Parathyroid adenoma (tissue), 2 donors: ENCODE data around the gene STRN.

Experiments used
- H2AFZ ChIP-seq: fragments of 300-600 bp; sonication (generic); one replicate; pipeline ENCODE4 v1.7.0; 2017; ENCODE audit warnings: antibody characterized with exemption, mild to moderate bottlenecking
- H3K27ac ChIP-seq: fragments of 300-600 bp; sonication (generic); one replicate; pipeline ENCODE4 v1.7.0; 2017
- H3K27me3 ChIP-seq: fragments of 300-600 bp; sonication (generic); one replicate; pipeline ENCODE4 v1.7.0; 2017; ENCODE audit warnings: low read length; ENCODE audit not compliant: control insufficient read depth, insufficient read depth
- H3K36me3 ChIP-seq: fragments of 300-600 bp; sonication (generic); one replicate; pipeline ENCODE4 v1.7.0; 2017; ENCODE audit warnings: low read length; ENCODE audit not compliant: control insufficient read depth, insufficient read depth
- H3K4me1 ChIP-seq: fragments of 300-600 bp; sonication (generic); one replicate; pipeline ENCODE4 v1.7.0; 2017; ENCODE audit warnings: control low read depth
- H3K4me2 ChIP-seq: fragments of 300-600 bp; sonication (generic); one replicate; pipeline ENCODE4 v1.7.0; 2017; ENCODE audit warnings: low read length
- H3K4me3 ChIP-seq: fragments of 300-600 bp; sonication (generic); one replicate; pipeline ENCODE4 v1.7.0; 2017; ENCODE audit warnings: low read depth, low read length
- H3K79me2 ChIP-seq: fragments of 300-600 bp; sonication (generic); one replicate; pipeline ENCODE4 v1.7.0; 2017; ENCODE audit warnings: control low read depth
- H3K9ac ChIP-seq: fragments of 300-600 bp; sonication (generic); one replicate; pipeline ENCODE4 v1.7.0; 2017; ENCODE audit warnings: mild to moderate bottlenecking
- H3K9me3 ChIP-seq: fragments of 300-600 bp; sonication (generic); one replicate; pipeline ENCODE4 v1.7.0; 2017; ENCODE audit warnings: low read length; ENCODE audit not compliant: control insufficient read depth
- CTCF ChIP-seq: fragments of 300-600 bp; sonication (generic); IDR thresholded peaks from one replicate; pipeline ENCODE4 v1.7.0; 2017; ENCODE audit warnings: antibody characterized with exemption, mild to moderate bottlenecking
- donor health status: primary hyperparathyroidism.

Gene STRN

GRCh38 chr2:36919041-36919837, 47.1 kb downstream of the STRN start:
- no peaks in the 10 kb centered on the region for H3K36me3 ChIP-seq
- H3K27ac ChIP-seq: no peak overlapping the region
- peaks cover 2% of the 10 kb centered on the region for H3K79me2 ChIP-seq
- H3K4me3 ChIP-seq: no peak overlapping the region
- TF ChIP-seq CTCF: no peak
- no peak overlapping the region for H3K4me2 ChIP-seq
- no peaks in the 10 kb centered on the region for H3K4me1 ChIP-seq
- H2AFZ ChIP-seq: no peak overlapping the region
- H3K9me3 ChIP-seq: no peaks in the 10 kb centered on the region
- no peak overlapping the region for H3K9ac ChIP-seq
- H3K27me3 ChIP-seq: no peaks in the 10 kb centered on the region

DNA sequence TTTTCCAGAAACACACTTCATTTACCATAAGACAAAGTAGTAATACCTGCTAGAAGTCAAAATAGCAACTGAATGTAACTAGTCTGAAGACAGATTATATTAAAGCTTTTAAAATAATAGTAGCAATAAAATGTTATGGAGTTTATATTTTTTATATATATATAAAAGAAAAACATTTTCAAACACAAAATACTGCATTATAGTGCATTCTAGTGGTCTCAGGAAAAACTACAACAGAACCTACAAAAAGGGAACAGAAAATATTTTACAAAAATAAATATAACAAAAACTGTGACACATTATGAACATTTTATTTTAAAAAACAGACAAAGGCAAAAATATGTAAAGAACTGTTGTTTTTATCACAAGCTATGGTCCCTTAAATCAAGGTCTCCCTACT, 48.0 kb downstream of the STRN start:
- Histone ChIP-seq H3K27me3 (no peaks in the 10 kb centered on the region), H3K9me3 (no peaks in the 10 kb centered on the region), H3K4me1 (no peaks in the 10 kb centered on the region), H3K27ac (no peak overlapping the region), H3K4me3 (no peak overlapping the region), H3K36me3 (no peaks in the 10 kb centered on the region), H3K79me2 (no peaks in the 10 kb centered on the region), H3K9ac (no peak overlapping the region), H3K4me2 (no peak overlapping the region), H2AFZ (no peak overlapping the region)
- TF ChIP-seq CTCF: no peak

- H3K4me1 ChIP-seq: no peaks in the 10 kb centered on the region
- no peak overlapping the region for H3K4me3 ChIP-seq
- H3K27ac ChIP-seq: no peak overlapping the region
- no peaks in the 10 kb centered on the region for H3K79me2 ChIP-seq
- no peak overlapping the region for H3K4me2 ChIP-seq
- TF ChIP-seq CTCF: no peak
- H3K9ac ChIP-seq: no peak overlapping the region
- H3K27me3 ChIP-seq: no peaks in the 10 kb centered on the region
- no peak overlapping the region for H2AFZ ChIP-seq
- H3K36me3 ChIP-seq: no peaks in the 10 kb centered on the region
- no peaks in the 10 kb centered on the region for H3K9me3 ChIP-seq
Measured at GRCh38 chr2:36915627-36916026, 50.7 kb downstream of the STRN start.

GRCh38 chr2:36912695-36913094, 53.6 kb downstream of the STRN start:
- no peaks in the 10 kb centered on the region for H3K79me2 ChIP-seq
- H3K9me3 ChIP-seq: no peaks in the 10 kb centered on the region
- no peak for TF ChIP-seq CTCF
- no peak overlapping the region for H3K27ac ChIP-seq
- H3K4me2 ChIP-seq: no peak overlapping the region
- H3K36me3 ChIP-seq: no peaks in the 10 kb centered on the region
- no peak overlapping the region for H2AFZ ChIP-seq
- no peaks in the 10 kb centered on the region for H3K27me3 ChIP-seq
- no peak overlapping the region for H3K4me3 ChIP-seq
- H3K9ac ChIP-seq: no peak overlapping the region
- H3K4me1 ChIP-seq: no peaks in the 10 kb centered on the region

DNA sequence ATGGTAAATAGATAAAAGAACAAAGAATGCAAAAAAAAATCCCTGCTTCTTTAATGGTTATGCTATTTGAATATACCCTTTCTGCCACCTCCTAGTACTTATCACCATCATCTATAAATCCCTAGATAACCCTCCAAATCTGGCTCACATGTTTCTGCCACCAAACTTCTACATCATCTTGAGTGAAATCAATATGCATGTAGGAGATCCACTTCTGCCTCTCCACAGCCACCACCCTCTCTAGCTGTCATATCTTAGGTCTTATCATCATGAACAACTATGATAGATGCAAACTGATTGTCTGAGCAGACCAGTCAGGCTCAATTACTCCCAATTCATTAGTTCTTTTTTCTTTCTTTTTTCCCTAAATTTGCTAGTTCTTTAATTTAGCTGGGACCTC, 55.3 kb downstream of the STRN start:
- no peaks in the 10 kb centered on the region for H3K9me3 ChIP-seq
- H3K4me3 ChIP-seq: no peak overlapping the region
- TF ChIP-seq CTCF: no peak
- H3K9ac ChIP-seq: no peak overlapping the region
- no peaks in the 10 kb centered on the region for H3K27me3 ChIP-seq
- H3K27ac ChIP-seq: no peak overlapping the region
- no peaks in the 10 kb centered on the region for H3K79me2 ChIP-seq
- H3K4me2 ChIP-seq: no peak overlapping the region
- H3K36me3 ChIP-seq: no peaks in the 10 kb centered on the region
- H2AFZ ChIP-seq: no peak overlapping the region
- H3K4me1 ChIP-seq: no peaks in the 10 kb centered on the region
